ENCODE data around the gene TRUB1.

TRUB1 gene

DNA sequence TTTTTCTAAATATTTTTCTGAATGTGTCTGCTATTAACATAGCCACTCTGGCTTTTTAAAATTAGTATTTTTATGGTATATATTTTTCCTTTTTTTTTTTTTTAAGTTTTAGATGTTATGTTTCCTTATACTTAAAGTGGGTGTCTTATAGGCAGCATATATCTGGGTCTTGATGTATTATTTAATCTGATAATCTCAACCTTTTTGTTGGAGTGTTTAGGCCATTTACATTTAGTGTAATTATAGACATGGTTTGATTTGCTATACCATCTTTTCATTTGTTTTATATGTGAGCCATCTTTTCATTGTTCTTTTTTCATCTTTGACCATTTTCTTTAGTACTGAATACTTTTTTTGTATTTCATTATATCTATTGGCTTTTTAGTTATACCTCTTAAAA, 45.0 kb downstream of the TRUB1 start:
- no peak for DNase-seq

DNA sequence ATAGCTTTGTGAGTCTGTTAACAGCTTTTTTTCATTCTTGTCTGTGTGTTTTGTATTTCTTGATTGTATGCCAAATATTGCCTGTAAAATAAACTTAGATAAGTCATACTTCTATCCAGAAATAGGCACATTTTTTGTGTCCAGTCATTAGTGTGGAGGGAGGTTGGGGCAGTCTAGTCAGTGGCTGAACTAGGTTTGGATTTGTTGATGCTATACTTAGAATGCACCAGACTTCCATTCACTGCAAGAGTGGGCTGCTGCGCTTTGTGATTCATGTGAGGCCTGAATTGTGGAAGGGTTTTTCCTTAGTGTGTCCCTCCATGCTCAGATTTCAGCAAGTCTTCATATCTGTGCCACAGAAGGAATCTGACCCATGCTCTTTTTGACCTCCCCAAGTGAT, 50.0 kb downstream of the TRUB1 start:
- no peak for DNase-seq

GRCh38 chr10:114990586-114990985, 52.6 kb downstream of the TRUB1 start:
- no peak for DNase-seq

DNA sequence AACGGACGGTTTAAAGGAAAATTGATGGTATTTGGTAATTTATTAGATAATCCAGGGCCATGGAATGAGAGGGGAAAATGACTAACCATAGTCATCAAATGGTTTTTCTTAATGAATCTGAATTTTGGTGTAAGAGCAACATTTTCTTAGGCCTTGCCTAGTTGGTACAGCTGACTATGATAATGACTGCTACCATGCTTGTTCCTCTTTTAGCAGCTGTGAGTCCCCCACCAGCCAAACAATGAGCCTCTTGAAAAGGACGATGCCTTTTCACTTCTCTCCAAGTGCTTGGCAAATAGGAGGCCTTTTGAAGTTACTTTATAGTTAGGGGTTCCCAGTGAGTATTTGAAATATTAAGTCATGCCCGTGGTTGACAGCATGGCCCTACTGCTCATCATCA, 53.0 kb downstream of the TRUB1 start:
- DNase-seq: no peak

DNA sequence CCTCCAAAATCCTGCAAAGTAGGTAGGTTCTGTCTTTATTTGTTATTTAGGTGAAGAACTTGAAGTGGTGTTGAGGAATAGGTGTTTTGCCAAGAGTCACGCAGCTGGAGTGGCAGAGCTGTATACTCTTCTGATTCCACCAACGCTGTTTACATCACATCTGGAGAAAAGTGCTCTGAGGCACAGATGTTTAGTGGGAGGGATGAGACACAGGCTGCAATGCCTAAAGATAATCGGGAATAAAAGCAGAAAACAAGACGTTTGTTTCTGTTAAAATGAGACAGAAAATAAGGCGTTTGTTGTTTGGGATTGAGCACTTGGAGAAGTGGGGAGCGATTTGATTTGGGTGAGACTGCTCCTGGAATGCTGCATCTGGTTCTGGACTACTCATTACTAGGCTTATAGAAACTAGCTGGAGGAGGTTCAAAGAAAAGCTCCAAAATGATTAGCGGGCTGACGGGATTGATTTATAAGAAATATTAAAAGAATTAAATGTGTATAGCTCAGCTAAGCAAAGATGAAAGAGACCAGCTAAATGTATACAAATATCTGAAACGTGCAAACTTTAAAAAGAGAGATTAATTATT, 54.3 kb downstream of the TRUB1 start:
- DNase-seq: no peak

- no peak for DNase-seq
These were observed 57.7 kb downstream of the TRUB1 start for GRCh38 chr10:114995468-114996247.

DNA sequence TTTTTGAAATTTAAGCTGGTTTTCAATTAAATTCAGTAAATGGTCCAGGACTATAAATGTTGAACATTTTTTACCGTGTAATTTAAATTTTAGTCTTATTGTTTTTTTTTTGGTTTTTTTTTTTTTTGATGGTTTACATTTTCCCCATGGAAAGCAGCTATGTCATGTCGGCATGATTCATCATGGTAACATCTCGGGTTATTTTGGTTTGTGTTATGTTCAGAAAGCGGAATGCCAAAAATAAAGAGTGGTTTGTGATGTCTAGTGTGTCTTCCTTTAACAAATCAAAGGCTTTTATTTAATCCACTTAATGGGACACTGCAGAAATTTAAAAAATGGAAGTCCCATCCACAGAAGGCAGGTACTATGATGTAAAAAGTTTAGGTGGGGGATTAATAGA, 58.5 kb downstream of the TRUB1 start:
- no peak for DNase-seq

GRCh38 chr10:114998993-114999392, 61.0 kb downstream of the TRUB1 start:
- DNase-seq: no peak

DNA sequence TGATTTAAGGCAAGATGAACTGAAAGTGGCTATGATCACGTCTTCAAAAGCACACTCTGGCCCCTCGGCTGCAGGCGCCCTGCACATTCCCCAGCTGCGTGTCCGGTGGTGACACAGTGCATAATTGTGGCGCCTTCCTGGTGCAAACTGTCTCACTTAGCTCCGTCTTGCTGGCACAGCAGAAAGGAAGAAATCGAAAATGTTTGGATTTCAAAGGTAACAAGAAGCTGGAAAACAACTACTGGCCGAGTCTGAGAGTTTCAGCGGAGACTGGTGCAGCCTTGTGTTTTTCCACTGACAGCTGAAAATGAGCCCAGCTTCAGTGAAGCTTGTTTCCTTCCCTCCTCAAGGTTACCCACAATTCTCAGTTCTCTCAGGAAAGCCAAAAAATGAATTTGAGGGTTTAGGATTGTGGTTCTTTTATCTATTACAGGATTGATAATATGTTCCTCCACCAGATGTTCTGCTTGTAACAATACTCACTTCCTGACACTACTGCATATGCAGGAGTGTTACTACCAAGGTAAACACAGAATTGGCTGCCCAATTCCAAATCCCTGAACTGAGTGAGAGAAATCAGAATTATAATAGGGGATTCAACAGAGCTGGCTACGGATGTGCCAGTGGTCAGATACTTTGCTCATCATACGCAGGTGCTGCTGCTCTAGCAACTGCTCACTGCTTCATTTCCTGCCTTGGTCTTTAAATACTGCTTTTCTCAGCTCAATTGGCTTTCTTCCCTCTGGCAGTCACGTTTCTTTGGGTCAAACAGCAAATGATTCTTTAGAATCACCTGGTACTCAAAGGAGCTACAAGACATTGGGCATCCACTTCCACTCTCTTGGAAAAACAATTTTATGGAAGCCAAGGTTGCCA, 63.7 kb downstream of the TRUB1 start:
- DNase-seq: no peak

DNA sequence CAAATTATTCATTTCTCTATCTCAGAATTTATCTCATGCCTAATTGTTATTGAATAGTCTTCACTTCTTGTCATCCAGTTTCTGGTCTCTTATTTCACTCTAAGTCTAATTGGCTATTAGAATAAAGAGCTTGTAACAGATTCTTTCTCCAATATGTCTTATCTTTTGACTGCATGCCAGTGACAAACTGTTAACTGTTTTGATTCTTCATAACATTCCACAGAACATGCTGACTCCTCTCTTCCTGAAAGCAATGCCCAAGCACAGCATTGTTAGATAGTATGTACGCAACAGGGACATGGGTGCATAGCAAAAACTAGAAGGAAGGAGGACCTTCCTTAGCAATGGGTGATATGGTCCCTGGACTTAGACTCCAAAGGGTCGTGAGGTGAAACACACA, 65.4 kb downstream of the TRUB1 start:
- no peak for DNase-seq

GRCh38 chr10:115004236-115004862, 66.4 kb downstream of the TRUB1 start:
- no peak for DNase-seq

GRCh38 chr10:115005771-115006170, 67.8 kb downstream of the TRUB1 start:
- no peak for DNase-seq

DNA sequence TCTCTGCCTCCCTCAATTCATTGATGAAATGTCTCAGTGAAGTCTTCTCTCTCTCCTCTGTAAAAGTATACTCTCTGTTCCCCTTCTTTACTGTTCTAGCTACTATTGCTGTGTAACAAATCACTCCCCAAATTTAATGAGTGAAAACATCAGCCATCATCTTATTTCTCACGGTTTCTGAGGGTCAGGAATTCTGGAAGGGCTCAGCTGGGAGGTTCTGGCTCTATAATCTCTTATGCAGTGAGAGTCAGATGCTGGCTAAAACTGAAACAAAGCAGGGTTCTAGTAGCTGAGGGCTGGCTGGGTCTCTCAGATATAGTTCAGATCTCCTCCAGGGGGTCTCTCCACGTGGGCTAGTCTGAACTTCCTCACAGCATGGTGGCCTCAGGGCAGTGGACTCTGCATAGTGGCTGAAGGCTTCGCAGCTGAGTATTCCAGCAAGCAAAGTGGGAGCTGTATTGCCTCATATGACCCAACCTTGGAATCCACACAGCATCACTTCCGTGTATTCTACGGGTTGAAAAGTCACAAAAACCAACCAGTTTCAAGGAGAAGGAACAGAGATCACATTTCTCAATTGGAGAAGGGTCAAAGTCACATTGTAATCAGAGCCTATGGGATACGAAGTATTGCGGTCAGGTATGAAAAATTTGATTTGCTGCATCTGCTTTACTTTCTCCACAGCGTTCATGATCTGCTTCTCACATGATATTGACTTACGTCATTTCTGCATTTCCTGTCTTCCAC, 80.4 kb downstream of the TRUB1 start:
- DNase-seq: no peak

DNA sequence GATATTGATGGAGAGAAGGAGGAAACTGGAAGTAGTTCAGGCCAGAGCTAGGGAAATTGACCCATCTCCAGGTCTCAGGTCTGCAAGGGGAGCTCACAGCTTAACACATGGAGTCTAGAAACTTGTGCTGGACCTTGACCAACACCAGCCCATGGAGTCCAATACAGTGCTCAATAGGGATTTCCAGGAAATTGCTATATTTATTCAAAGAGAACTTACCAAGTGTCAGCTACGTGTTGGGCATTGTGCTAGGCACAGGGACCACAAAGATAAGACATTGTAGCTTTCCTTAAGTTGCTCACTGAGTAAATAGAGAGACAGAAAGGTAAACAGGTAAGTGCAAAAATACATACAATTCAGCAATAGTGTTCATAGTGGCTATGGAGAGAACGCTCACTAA, 82.5 kb downstream of the TRUB1 start:
- no peak for DNase-seq

DNA sequence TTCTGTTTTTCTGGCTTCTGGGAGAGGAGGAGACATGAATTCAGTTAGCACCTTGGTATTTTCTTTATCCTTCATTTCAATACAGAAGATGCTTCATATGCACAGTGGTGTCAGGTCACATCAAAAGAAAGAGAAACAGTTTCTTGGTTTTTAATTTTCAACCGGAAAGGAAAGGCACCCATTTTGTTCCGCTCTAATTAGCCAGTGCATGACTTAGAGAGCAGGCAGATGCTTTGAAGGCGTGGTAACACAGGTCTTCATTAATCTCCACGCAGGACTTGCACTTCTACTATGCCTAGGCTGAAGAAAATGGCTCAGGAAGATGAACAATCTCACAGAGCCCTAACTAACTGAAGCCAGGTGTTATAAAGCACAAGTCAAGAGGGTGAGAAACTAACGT, 84.7 kb downstream of the TRUB1 start:
- no peak for DNase-seq

DNA sequence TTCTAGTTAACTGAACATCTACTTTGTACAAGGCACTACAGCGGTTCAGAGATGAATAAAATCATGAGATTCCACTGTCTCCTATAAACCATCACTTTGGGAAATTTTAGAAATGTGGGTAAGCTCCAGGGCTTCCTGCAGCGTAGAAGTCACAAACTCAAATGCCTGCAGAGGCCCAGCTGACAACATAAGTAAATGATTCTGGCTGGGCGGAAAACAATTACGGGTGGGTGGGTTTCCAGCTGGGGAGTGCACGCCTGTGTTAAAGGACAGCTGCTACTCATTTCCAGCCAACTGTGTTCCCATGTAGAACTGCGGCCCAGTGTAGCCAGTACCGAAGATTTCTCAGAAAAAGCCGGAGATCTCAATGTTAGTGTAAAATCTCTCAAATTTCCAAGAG, 85.7 kb downstream of the TRUB1 start:
- no peak for DNase-seq

DNA sequence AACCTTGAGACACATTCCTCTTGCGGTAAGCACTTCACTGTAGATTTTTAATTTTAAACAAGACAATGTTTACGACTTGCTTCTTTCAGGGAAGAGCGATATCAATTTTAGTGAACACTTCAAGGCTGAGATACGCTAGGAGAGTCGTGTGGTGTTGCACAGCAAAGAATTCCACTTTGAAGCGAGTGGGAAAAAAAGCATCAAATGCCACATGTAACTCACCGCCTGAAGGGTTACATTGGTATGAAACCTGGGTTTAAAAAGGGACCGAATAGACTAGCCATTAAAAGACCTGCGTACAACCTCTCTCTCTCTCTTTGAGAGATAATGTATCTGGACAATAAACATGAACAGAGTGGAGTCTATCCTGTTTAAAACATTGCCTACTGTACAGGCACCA, 86.4 kb downstream of the TRUB1 start:
- DNase-seq: no peak

DNA sequence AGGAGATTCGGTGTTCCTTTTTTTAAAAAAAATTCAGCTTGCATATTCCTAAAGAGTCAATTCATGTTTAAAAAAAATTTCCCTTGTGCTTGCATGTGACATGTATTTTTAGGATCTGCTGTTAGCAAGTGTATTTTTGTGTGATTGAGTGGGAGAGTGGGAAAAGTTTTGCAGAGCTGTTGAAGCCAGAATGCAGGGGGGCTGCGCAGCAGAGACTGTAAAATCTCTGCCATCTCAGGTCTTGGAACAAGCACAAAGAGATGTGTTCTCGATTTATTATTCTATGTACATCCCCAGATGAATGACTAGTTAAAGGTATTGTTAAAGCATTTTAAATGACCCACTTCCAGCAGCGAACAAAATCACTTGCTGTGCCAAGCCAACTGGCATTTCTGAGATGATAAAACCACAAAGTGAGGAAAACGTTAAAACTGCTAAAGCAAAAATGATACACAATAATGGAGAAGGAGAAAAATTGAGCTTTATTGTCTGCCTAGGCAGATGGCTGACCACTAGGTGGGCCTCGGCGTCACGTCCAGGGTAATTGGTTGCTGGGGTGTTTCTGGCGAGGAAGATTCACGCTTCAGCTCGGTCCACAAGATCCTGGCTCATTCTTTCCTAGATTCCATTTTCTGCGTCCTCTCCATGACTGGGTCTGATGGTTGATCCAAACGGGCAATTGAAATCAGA, 88.2 kb downstream of the TRUB1 start:
- no peak for DNase-seq

DNA sequence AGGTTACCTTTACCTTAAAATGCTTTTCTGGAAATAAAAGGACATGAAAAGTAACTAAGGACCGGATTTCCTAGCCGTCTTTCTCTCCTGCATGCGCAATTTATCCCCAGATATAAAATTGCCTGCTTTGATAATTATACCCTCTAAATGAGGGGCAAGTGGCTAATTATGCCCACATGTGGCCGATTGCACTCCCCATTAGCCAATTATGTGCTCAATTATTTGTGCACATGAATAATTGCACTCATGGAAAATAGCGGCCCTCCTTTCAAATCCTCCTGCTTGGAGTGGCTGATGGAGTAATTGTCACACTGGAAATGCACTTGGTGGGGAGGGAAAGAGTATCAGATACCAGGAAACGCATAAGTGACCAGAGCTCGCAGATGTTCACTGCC, 88.7 kb downstream of the TRUB1 start:
- DNase-seq: no peak
